IMR-90 (cell line): ENCODE data around the gene TEX261.

Source experiments
- CTCF ChIP-seq: conservative IDR thresholded peaks from 2 replicates; pipeline ENCODE4 v1.5.1; 2012; ENCODE audit warnings: mild to moderate bottlenecking, low read depth, low read length, improper control_type of control experiment
- FOS ChIP-seq: fragments of 150-350 bp; IDR thresholded peaks from 2 replicates; pipeline ENCODE4 v1.6.1; 2016; ENCODE audit warnings: low read depth, low read length
- MAFK ChIP-seq: IDR thresholded peaks from 2 replicates; pipeline ENCODE4 v1.6.1; 2012; ENCODE audit warnings: low read depth, low read length, improper control_type of control experiment
- MXI1 ChIP-seq: IDR thresholded peaks from 2 replicates; pipeline ENCODE4 v1.6.1; 2012; ENCODE audit warnings: low read depth, mild to moderate bottlenecking, low read length, moderate library complexity, borderline replicate concordance
- POLR2A ChIP-seq: IDR thresholded peaks from 2 replicates; pipeline ENCODE4 v1.6.1; 2012; ENCODE audit warnings: mild to moderate bottlenecking, low read depth, low read length
- RAD21 ChIP-seq: IDR thresholded peaks from 2 replicates; pipeline ENCODE4 v1.6.1; 2012; ENCODE audit warnings: low read length, improper control_type of control experiment
- SMC3 ChIP-seq: fragments of 150-350 bp; IDR thresholded peaks from 2 replicates; pipeline ENCODE4 v1.6.1; 2016; ENCODE audit warnings: low read depth, mild to moderate bottlenecking, antibody characterized with exemption, low read length, moderate library complexity

- no peak for TF ChIP-seq CTCF
- no peak for TF ChIP-seq MXI1
- TF ChIP-seq FOS: no peak
- TF ChIP-seq RAD21: no peak
- TF ChIP-seq POLR2A: no peak; the same call in 1 of the 2 replicates
- TF ChIP-seq MAFK: no peak
- no peak for TF ChIP-seq SMC3
Observed at GRCh38 chr2:70994009-70994698, 519 bp downstream of the TEX261 start.
